Memory B cell (primary cell): ENCODE data around the gene TMEM235.

ENCODE experiments used
- ATAC-seq: fragments of 150-1000 bp; cut with Tn5 transposase; 2 replicates; pipeline ENCODE4 v1.10.0; 2021; ENCODE audit warnings: low read depth, mild to moderate bottlenecking, moderate library complexity
- DNase-seq, 2 donors: peaks; one replicate each; pipeline ENCODE4 v3.0.0; 2022; ENCODE audit warnings: low spot score in 2 of 2
- H3K27ac Mint-ChIP-seq: one replicate; pipeline ENCODE4 v1.8.0; 2022; ENCODE audit warnings: mild to moderate bottlenecking, moderate library complexity, mixed read lengths
- H3K27me3 Mint-ChIP-seq: one replicate; pipeline ENCODE4 v1.8.0; 2022; ENCODE audit warnings: mixed read lengths
- H3K36me3 Mint-ChIP-seq: one replicate; pipeline ENCODE4 v1.8.0; 2022; ENCODE audit warnings: mild to moderate bottlenecking, mixed read lengths
- H3K4me1 Mint-ChIP-seq: one replicate; pipeline ENCODE4 v1.8.0; 2022; ENCODE audit warnings: mixed read lengths
- H3K4me3 Mint-ChIP-seq: one replicate; pipeline ENCODE4 v1.8.0; 2022; ENCODE audit warnings: mild to moderate bottlenecking, moderate library complexity, mixed read lengths
- H3K9me3 Mint-ChIP-seq: one replicate; pipeline ENCODE4 v1.8.0; 2022; ENCODE audit warnings: mixed read lengths

The TMEM235 gene

GRCh38 chr17:78205124-78205775, 26.2 kb upstream of the TMEM235 start:
- ATAC-seq (no peak), DNase-seq (no peak)
- H3K36me3 Mint-ChIP-seq = peaks cover 5% of the 10 kb centered on the region
- no peaks in the 10 kb centered on the region for H3K27me3 Mint-ChIP-seq
- no peaks in the 10 kb centered on the region for H3K9me3 Mint-ChIP-seq
- peaks cover 4% of the 10 kb centered on the region for H3K4me1 Mint-ChIP-seq
- H3K27ac Mint-ChIP-seq = no peak overlapping the region
- no peak overlapping the region for H3K4me3 Mint-ChIP-seq

DNA sequence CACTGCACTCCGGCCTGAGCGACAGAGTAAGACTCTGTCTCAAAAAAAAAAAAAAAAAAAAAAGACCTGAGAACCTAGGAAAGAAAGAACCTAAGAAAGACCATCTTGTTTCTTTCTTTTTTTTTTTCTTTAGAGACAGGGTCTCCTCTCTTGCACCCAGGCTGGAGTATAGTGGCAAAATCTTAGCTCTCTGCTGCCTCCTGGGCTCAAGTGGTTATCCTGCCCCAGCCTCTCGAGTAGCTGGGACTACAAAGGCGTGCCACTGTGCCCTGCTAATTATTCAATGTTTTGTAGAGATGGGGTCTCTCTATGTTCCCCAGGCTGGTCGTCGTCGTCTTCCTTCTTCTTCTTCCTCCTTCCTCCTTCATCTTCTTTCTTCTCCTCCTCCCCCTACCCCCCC, 25.1 kb upstream of the TMEM235 start:
- peaks cover 4% of the 10 kb centered on the region for H3K4me1 Mint-ChIP-seq
- no peak for DNase-seq
- H3K36me3 Mint-ChIP-seq = peaks cover 5% of the 10 kb centered on the region
- no peak overlapping the region for H3K4me3 Mint-ChIP-seq
- ATAC-seq = no peak
- no peaks in the 10 kb centered on the region for H3K9me3 Mint-ChIP-seq
- H3K27ac Mint-ChIP-seq = no peak overlapping the region
- no peaks in the 10 kb centered on the region for H3K27me3 Mint-ChIP-seq

DNA sequence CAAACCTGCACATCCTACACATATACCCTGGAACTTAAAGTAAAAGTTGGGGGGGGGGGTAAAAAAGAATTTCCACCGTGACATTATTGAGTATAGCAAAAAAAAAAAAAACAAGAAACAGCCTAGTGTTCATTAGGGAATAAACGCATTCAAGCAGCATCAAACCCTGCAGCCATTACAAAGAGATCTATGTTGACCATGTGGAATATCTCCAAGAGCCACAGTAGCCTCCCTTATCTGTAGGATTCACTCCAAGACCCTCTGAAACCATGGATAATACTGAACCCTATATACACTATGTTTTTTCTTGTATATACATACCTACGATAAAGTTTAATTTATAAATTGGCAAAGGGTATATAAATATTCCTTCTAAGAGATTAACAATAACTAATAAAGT, 22.9 kb upstream of the TMEM235 start:
- peaks cover 4% of the 10 kb centered on the region for H3K4me1 Mint-ChIP-seq
- peaks cover 2% of the 10 kb centered on the region for H3K27me3 Mint-ChIP-seq
- ATAC-seq (no peak), DNase-seq (no peak)
- no peaks in the 10 kb centered on the region for H3K9me3 Mint-ChIP-seq
- H3K4me3 Mint-ChIP-seq = no peak overlapping the region
- H3K36me3 Mint-ChIP-seq = peaks cover 4% of the 10 kb centered on the region
- H3K27ac Mint-ChIP-seq = no peak overlapping the region

DNA sequence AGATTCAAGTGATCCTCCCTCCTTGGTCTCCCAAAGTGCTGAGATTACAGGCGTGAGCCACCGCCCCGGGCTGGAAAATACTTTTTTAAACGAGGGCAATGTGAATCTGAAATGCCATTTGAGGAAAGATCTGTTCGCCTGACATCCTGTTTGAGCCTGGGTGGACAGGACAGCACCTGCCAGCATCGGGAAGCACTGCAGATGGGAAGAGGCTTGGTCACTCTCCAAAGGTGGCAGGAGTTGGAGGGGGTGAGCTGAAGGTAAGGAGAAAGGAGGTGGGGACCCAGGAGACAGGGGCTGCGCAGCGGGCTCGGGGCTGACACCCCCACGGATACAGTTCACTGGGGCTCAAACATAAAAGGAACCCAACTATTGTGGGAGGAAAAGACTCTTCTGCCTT, 21.3 kb upstream of the TMEM235 start:
- Mint-ChIP-seq H3K27me3 (peaks cover 2% of the 10 kb centered on the region), H3K4me3 (no peak overlapping the region), H3K36me3 (no peaks in the 10 kb centered on the region), H3K4me1 (peaks cover 7% of the 10 kb centered on the region), H3K9me3 (no peaks in the 10 kb centered on the region), H3K27ac (no peak overlapping the region)
- DNase-seq (no peak), ATAC-seq (no peak)

GRCh38 chr17:78211032-78211431, 20.4 kb upstream of the TMEM235 start:
- H3K9me3 Mint-ChIP-seq = no peaks in the 10 kb centered on the region
- no peak overlapping the region for H3K27ac Mint-ChIP-seq
- H3K4me3 Mint-ChIP-seq = no peak overlapping the region
- H3K36me3 Mint-ChIP-seq = no peaks in the 10 kb centered on the region
- H3K4me1 Mint-ChIP-seq = peaks cover 7% of the 10 kb centered on the region
- DNase-seq (no peak), ATAC-seq (no peak)
- peaks cover 2% of the 10 kb centered on the region for H3K27me3 Mint-ChIP-seq

GRCh38 chr17:78214016-78214705, 17.3 kb upstream of the TMEM235 start, which contains the start of gene BIRC5:
BIRC5 (plus strand) TSS chr17:78214253; CDS start chr17:78214317, 64 bp downstream.
- peak; percentile 89 to 95 for DNase-seq
- Mint-ChIP-seq H3K27ac (no peak within 1 kb of the TSS), H3K4me1 (peaks cover 2% of the 10 kb centered on the region), H3K27me3 (peaks cover 2% of the 10 kb centered on the region), H3K36me3 (no peaks in the 10 kb centered on the region), H3K4me3 (peak within 1 kb of the TSS; percentile 63), H3K9me3 (no peaks in the 10 kb centered on the region)
- peak; percentile 100 for ATAC-seq

DNA sequence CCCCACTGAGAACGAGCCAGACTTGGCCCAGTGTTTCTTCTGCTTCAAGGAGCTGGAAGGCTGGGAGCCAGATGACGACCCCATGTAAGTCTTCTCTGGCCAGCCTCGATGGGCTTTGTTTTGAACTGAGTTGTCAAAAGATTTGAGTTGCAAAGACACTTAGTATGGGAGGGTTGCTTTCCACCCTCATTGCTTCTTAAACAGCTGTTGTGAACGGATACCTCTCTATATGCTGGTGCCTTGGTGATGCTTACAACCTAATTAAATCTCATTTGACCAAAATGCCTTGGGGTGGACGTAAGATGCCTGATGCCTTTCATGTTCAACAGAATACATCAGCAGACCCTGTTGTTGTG, 16.7 kb upstream of the TMEM235 start:
- peaks cover 2% of the 10 kb centered on the region for H3K27me3 Mint-ChIP-seq
- H3K36me3 Mint-ChIP-seq = no peaks in the 10 kb centered on the region
- H3K9me3 Mint-ChIP-seq = no peaks in the 10 kb centered on the region
- ATAC-seq = no peak
- H3K27ac Mint-ChIP-seq = no peak overlapping the region
- no peak for DNase-seq
- peaks cover 2% of the 10 kb centered on the region for H3K4me1 Mint-ChIP-seq
- H3K4me3 Mint-ChIP-seq = peak overlapping the region; percentile 63

- ATAC-seq (no peak), DNase-seq (no peak)
- H3K4me1 Mint-ChIP-seq = no peaks in the 10 kb centered on the region
- no peak overlapping the region for H3K27ac Mint-ChIP-seq
- H3K4me3 Mint-ChIP-seq = no peak overlapping the region
- H3K36me3 Mint-ChIP-seq = no peaks in the 10 kb centered on the region
- no peaks in the 10 kb centered on the region for H3K27me3 Mint-ChIP-seq
- H3K9me3 Mint-ChIP-seq = no peaks in the 10 kb centered on the region
These were observed 11.9 kb upstream of the TMEM235 start for GRCh38 chr17:78219396-78220150.

DNA sequence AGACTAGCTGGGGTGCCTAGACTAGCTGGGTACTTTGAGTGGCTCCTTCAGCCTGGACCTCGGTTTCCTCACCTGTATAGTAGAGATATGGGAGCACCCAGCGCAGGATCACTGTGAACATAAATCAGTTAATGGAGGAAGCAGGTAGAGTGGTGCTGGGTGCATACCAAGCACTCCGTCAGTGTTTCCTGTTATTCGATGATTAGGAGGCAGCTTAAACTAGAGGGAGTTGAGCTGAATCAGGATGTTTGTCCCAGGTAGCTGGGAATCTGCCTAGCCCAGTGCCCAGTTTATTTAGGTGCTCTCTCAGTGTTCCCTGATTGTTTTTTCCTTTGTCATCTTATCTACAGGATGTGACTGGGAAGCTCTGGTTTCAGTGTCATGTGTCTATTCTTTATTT, 8.4 kb upstream of the TMEM235 start:
- peaks cover 2% of the 10 kb centered on the region for H3K4me1 Mint-ChIP-seq
- no peak for DNase-seq
- ATAC-seq = no peak
- H3K27me3 Mint-ChIP-seq = peaks cover 6% of the 10 kb centered on the region
- H3K27ac Mint-ChIP-seq = no peak overlapping the region
- H3K9me3 Mint-ChIP-seq = no peaks in the 10 kb centered on the region
- no peak overlapping the region for H3K4me3 Mint-ChIP-seq
- no peaks in the 10 kb centered on the region for H3K36me3 Mint-ChIP-seq

GRCh38 chr17:78223765-78224164, 7.7 kb upstream of the TMEM235 start:
- no peak for ATAC-seq
- no peaks in the 10 kb centered on the region for H3K36me3 Mint-ChIP-seq
- H3K4me1 Mint-ChIP-seq = peaks cover 2% of the 10 kb centered on the region
- no peak for DNase-seq
- H3K27me3 Mint-ChIP-seq = peaks cover 6% of the 10 kb centered on the region
- H3K9me3 Mint-ChIP-seq = no peaks in the 10 kb centered on the region
- no peak overlapping the region for H3K27ac Mint-ChIP-seq
- no peak overlapping the region for H3K4me3 Mint-ChIP-seq

DNA sequence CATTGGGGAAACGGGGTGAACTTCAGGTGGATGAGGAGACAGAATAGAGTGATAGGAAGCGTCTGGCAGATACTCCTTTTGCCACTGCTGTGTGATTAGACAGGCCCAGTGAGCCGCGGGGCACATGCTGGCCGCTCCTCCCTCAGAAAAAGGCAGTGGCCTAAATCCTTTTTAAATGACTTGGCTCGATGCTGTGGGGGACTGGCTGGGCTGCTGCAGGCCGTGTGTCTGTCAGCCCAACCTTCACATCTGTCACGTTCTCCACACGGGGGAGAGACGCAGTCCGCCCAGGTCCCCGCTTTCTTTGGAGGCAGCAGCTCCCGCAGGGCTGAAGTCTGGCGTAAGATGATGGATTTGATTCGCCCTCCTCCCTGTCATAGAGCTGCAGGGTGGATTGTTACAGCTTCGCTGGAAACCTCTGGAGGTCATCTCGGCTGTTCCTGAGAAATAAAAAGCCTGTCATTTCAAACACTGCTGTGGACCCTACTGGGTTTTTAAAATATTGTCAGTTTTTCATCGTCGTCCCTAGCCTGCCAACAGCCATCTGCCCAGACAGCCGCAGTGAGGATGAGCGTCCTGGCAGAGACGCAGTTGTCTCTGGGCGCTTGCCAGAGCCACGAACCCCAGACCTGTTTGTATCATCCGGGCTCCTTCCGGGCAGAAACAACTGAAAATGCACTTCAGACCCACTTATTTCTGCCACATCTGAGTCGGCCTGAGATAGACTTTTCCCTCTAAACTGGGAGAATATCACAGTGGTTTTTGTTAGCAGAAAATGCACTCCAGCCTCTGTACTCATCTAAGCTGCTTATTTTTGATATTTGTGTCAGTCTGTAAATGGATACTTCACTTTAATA, 7.0 kb upstream of the TMEM235 start:
- H3K4me1 Mint-ChIP-seq = peaks cover 2% of the 10 kb centered on the region
- ATAC-seq (no peak), DNase-seq (no peak)
- H3K36me3 Mint-ChIP-seq = no peaks in the 10 kb centered on the region
- no peak overlapping the region for H3K4me3 Mint-ChIP-seq
- H3K27ac Mint-ChIP-seq = no peak overlapping the region
- H3K27me3 Mint-ChIP-seq = peaks cover 6% of the 10 kb centered on the region
- H3K9me3 Mint-ChIP-seq = no peaks in the 10 kb centered on the region

- Mint-ChIP-seq H3K4me3 (no peak overlapping the region), H3K4me1 (peaks cover 2% of the 10 kb centered on the region), H3K27me3 (peaks cover 8% of the 10 kb centered on the region), H3K9me3 (no peaks in the 10 kb centered on the region), H3K27ac (no peak overlapping the region), H3K36me3 (no peaks in the 10 kb centered on the region)
- no peak for DNase-seq
- ATAC-seq = no peak
These were observed 6.2 kb upstream of the TMEM235 start for GRCh38 chr17:78225088-78225865.

DNA sequence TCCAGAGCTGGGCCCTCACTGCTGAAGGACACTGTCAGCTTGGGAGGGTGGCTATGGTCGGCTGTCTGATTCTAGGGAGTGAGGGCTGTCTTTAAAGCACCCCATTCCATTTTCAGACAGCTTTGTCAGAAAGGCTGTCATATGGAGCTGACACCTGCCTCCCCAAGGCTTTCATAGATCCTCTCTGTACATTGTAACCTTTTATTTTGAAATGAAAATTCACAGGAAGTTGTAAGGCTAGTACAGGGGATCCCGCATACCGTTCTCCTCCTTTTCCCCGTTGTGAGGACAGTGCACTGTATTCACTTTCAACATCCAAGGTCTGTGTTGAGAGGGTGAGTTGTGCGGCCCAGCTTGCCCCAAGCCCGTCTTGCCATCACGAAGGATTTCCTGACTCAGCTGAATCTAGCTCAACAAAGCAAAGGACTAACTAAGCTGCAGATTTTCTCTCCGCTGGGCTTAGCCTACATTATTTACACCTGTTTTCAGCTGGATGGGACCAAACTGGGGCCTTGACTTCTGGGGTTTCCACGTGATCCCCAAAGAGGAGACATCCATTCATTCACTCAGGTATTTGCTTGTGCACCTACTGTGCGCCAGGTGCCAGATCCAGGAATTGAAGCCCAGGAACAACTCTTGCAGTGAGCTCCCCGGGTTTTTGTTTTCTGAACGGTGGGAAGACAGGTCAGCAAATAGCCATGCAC, 5.2 kb upstream of the TMEM235 start:
- Mint-ChIP-seq H3K4me3 (no peak overlapping the region), H3K27me3 (peaks cover 15% of the 10 kb centered on the region), H3K4me1 (peaks cover 2% of the 10 kb centered on the region), H3K27ac (no peak overlapping the region), H3K36me3 (no peaks in the 10 kb centered on the region), H3K9me3 (no peaks in the 10 kb centered on the region)
- ATAC-seq = no peak
- no peak for DNase-seq
